GM18951 (cell line): Measurements from ENCODE around the gene PDIA6.
"Not testable (repeated sequence)": the region's sequence is repeated elsewhere in the genome, so short reads cannot be mapped to it uniquely, and the experiment has no call there.

Experiments
- POLR2A ChIP-seq: IDR thresholded peaks from 4 replicates; pipeline ENCODE4 v1.6.1; 2011; ENCODE audit warnings: mild to moderate bottlenecking; ENCODE audit not compliant: insufficient read length, insufficient read depth; ENCODE audit errors: extremely low read depth
- in situ Hi-C: fragments of 300-500 bp; cut with MboI; formaldehyde crosslinking; loops from one replicate; pipeline ENCODE4 v1.12.0; 2022; ENCODE audit warnings: low sequenced_read_pairs, mixed read lengths, inconsistent platforms; ENCODE audit not compliant: unreplicated experiment

PDIA6 gene

DNA sequence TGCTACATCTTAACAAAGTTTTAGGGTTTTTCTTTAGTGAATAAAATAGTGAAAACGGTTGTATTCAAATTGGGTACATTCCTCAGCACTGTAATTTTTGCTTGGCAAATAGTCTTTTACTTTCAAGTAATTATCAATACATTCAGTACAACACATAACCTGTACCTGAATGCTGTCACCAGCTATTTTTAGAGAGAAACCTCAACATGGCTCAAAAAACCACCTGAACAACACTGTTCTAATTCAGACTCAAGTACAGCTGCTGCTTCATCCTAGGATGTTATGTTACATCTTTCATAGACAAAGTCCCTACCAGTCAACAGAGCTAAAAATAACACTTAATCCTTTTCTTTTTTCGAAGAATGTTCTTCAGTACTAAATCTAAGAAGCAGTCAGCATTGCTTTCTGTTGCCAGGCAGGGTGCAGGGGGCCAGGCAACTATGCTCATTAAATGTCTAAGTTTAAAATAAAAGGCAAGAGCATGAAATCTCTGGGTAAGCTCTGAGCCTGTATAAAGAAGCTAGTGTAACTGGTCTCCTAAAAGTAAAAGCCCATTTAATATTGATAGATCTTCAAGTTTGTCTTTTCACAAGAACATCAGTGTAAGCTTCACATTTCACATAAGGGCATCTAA is 20.5 kb downstream of the PDIA6 start:
- no peak for TF ChIP-seq POLR2A
- in situ Hi-C loops, result no loop called here

DNA sequence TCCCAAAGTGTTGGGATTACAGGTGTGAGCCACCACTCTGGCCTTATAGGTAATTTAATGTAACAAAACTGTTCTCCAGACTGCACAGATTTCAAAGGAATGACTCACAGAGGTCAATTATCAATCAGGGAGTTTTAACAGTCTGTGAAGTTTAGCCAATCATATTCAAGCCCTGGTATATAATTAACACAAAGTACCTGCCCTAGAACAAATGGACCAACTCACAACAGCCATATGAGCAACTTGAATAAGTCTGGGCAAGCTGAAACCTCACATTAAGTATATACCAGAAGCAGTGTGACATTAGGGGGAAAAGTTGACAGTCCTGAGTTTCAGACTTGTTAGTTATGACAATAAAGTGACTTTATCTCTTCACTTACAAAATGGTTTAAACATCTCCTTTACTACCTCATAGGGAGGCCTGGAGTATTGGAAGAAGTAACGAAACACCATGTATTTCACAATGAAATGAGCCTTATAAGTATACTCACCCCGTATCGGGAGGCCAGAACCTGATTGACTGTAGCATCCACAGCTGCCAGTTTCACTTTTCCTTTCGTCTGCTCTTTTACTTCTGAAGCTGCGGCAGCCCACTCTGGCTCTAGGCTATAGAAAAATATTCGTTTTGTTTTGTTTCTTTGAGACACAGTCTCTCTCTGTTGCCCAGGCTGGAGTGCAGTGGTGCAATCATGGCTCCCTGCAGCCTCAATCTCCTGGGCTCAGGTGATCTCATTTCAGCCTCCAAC is 22.2 kb downstream of the PDIA6 start:
- no peak for TF ChIP-seq POLR2A
- in situ Hi-C loops, result no loop called here

GRCh38 chr2:10788855-10789254 is 23.7 kb downstream of the PDIA6 start:
- in situ Hi-C loops, result no loop called here
- no peak for TF ChIP-seq POLR2A

- in situ Hi-C loops, result no loop called here
- TF ChIP-seq POLR2A, result no peak
These were observed 25.2 kb downstream of the PDIA6 start for GRCh38 chr2:10787176-10787968.

GRCh38 chr2:10786240-10786982 is 26.2 kb downstream of the PDIA6 start:
- in situ Hi-C loops, result no loop called here
- TF ChIP-seq POLR2A, result no peak

- in situ Hi-C loops, result no loop called here
- no peak for TF ChIP-seq POLR2A
These were observed 27.3 kb downstream of the PDIA6 start for GRCh38 chr2:10785260-10785659.

GRCh38 chr2:10784719-10785118 is 27.9 kb downstream of the PDIA6 start:
- TF ChIP-seq POLR2A, result no peak
- in situ Hi-C loops, result no loop called here

GRCh38 chr2:10783421-10783820 is 29.2 kb downstream of the PDIA6 start:
- in situ Hi-C loops, result no loop called here
- TF ChIP-seq POLR2A, result no peak

GRCh38 chr2:10781746-10782145 is 30.8 kb downstream of the PDIA6 start:
- in situ Hi-C loops, result no loop called here
- TF ChIP-seq POLR2A, result no peak

- in situ Hi-C loops, result not testable (repeated sequence)
These were observed 31.8 kb downstream of the PDIA6 start for GRCh38 chr2:10780821-10781220.

DNA sequence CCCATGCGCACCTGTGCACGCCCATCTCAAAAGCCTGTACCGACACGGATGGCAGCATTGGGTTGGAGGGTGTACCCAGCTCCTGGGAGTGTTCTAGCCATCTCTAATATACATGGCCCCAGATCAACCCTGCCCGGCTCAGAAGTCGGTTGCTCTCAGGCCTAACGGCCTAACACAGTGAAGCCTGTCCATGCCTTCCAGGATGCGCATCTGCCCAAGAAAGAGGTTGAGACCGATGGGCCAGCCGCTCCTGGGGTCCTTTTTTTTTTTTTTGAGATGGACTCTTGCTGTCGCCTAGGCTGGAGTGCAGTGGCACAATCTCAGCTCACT is 32.1 kb downstream of the PDIA6 start:
- in situ Hi-C loops, result no loop called here
- TF ChIP-seq POLR2A, result no peak

GRCh38 chr2:10779776-10780490 is 32.7 kb downstream of the PDIA6 start:
- TF ChIP-seq POLR2A, result peak; percentile 14
- in situ Hi-C loops, result no loop called here

DNA sequence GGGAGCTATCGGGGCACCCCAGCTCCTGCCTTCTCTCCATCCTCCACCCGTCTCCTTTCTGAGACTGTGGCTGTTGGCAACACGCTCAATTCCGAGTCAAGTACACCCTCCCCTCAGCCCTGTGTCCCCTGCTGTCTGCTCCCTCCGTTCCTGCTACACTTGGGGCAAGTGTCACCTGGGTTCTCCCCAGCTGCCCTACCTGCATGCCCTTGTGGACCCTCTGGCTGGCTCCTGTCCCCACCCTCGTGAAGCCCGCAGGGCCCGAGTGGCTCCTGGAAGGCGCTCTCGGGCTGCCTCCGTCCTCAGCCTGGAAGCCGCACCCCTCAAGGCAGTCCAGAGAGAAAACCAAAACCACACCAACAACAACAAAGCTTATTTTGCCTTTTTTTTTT is 33.9 kb downstream of the PDIA6 start:
- in situ Hi-C loops, result no loop called here
- TF ChIP-seq POLR2A, result no peak
